ENCODE measurements around the gene TRIM27.
"Not testable (repeated sequence)": the region's sequence is repeated elsewhere in the genome, so short reads cannot be mapped to it uniquely, and the experiment has no call there.

The TRIM27 gene

GRCh38 chr6:28956331-28956730 lies 32.5 kb upstream of the TRIM27 start:
- no peak for DNase-seq (ENCODE audit: low spot score)
- no peak overlapping the region for H3K27ac ChIP-seq
- TF ChIP-seq, protein P1, sequence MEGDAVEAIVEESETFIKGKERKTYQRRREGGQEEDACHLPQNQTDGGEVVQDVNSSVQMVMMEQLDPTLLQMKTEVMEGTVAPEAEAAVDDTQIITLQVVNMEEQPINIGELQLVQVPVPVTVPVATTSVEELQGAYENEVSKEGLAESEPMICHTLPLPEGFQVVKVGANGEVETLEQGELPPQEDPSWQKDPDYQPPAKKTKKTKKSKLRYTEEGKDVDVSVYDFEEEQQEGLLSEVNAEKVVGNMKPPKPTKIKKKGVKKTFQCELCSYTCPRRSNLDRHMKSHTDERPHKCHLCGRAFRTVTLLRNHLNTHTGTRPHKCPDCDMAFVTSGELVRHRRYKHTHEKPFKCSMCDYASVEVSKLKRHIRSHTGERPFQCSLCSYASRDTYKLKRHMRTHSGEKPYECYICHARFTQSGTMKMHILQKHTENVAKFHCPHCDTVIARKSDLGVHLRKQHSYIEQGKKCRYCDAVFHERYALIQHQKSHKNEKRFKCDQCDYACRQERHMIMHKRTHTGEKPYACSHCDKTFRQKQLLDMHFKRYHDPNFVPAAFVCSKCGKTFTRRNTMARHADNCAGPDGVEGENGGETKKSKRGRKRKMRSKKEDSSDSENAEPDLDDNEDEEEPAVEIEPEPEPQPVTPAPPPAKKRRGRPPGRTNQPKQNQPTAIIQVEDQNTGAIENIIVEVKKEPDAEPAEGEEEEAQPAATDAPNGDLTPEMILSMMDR (IDR thresholded peaks at IDR 0.05) = no peak
- no peak overlapping the region for H3K4me3 ChIP-seq

DNA sequence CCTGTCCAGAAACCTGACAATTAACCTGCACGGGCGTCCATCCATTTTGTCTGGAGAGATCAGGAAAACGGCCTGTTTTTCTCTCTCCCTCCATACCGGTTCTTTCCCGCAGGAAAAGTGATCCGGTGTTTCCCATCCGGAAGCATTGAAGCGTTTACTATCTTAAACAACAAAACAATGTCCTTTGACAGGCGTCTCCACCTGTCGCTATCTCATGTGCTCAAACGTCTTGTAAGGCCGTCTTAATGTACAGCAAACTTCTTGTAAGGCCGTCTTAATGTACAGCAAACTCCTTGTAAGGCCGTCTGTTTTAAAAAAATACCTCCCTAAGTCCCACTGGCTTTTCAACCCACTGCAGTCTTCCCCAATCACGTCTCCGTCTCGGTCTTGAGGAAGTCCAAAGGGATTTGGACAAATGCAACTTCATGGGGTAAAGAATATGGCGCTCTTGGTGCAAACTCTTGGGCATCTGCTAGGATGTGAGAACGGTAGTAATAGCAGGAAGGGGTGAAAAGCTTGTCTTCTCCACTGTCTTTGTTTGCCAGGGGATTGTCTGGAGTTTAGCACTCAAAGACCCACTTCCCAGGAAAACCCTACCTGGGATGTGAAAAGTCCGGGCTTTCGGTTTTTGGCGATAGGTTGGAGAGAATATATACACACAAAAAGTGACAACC lies 29.9 kb upstream of the TRIM27 start:
- DNase-seq (ENCODE audit: low spot score) = no peak
- Histone ChIP-seq H3K4me3 (peak overlapping the region; percentile 35), H3K27ac (no peak overlapping the region)
- TF ChIP-seq, protein P1 (IDR thresholded peaks at IDR 0.05) = no peak

DNA sequence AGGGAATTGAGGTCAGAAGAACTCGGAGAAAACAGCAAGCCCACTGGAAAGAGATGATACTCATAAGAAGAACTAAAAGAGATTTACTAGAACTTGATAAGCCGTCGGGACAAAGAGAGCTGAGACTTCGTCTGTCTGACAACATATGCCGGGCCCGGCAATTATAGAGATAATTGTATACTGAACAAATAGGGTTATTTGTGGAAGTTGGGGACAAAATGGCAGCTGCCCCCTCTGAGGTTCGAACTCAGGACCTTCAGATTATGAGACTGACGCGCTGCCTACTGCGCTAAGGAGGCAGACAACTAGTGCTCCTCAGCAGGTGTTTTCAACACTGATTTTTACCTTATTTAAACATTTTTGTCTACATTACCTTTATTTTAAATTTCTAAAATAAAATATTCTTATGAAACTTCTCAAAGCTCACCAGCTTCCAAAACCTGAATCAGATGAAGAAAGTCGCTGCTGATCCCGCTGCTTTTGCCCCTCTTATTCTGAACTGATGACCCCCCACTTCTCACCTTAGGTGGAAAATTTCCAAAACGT lies 29.3 kb upstream of the TRIM27 start:
- TF ChIP-seq, protein P1 (IDR thresholded peaks at IDR 0.05) = no peak
- H3K4me3 ChIP-seq = peak overlapping the region; percentile 35
- H3K27ac ChIP-seq = no peak overlapping the region
- DNase-seq (ENCODE audit: low spot score) = no peak

- not testable (repeated sequence) for DNase-seq (ENCODE audit: low spot score); H3K27ac ChIP-seq; H3K4me3 ChIP-seq
Measured at GRCh38 chr6:28949656-28950195, 25.9 kb upstream of the TRIM27 start.

GRCh38 chr6:28948782-28949486 lies 25.1 kb upstream of the TRIM27 start:
- DNase-seq (ENCODE audit: low spot score) = no peak
- TF ChIP-seq, protein P1 (IDR thresholded peaks at IDR 0.05) = no peak
- no peak overlapping the region for H3K4me3 ChIP-seq
- H3K27ac ChIP-seq = no peak overlapping the region

DNA sequence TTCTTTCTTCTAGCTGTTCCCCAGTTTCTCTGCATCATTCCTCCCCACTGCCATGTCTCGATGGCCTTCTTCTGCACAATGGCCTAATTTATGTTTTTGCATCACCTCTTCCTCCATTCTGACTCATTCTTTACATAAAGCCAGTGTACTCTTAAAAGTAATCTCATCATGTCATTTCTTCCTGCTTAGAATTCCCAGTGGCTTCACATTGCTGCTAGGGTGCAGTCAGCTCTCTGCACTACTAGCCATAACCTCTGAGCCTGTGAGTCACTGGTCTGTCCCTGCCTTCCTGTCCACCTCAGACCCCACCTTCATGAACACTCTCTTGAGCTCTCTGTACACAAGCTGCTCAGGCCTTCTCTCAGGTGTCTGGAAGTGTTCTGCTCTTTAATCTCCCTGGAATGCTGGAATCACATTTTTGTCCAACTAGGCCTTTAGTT lies 24.1 kb upstream of the TRIM27 start:
- TF ChIP-seq, protein P1 (IDR thresholded peaks at IDR 0.05) = no peak
- no peak for DNase-seq (ENCODE audit: low spot score)
- H3K4me3 ChIP-seq = no peak overlapping the region
- H3K27ac ChIP-seq = no peak overlapping the region

DNA sequence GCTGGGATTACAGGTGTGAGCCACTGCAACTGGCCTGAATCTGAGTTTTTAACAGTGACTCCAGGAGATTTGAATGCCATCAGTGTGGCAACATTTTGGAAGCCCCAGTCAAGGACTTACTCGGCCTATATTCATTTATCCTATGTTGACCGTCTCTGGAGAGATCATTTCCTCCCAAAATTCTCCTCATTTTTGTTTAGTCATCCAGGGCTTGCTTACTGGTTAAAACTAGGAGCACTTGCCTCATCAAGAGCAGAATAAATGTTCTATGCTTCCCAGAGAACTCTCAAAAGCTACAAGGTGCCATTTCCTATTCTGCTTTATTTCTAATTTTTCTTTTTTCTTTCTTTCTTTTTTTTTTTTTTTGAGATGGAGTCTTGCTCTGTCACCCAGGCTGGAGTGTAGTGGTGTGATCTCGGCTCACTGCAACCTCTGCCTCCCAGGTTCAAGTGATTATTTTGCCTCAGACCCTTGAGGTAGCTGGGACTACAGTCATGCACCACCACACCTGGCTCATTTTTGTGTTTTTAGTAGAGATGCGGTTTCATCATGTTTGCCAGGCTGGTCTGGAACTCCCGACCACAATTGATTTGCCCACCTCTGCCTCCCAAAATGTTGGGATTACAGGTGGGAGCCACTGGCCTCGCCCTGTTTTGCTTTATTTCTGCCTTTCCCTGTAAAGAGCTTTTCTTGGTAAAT lies 23.4 kb upstream of the TRIM27 start:
- no peak overlapping the region for H3K4me3 ChIP-seq
- no peak for DNase-seq (ENCODE audit: low spot score)
- TF ChIP-seq, protein P1 (IDR thresholded peaks at IDR 0.05) = no peak
- no peak overlapping the region for H3K27ac ChIP-seq
